H1 (cell line): Measurements from ENCODE around the gene RAB30. TPM values are rescaled to one million over a fixed set of nuclear protein-coding genes. Genes with fewer than 3 reads are reported as not detected.

ENCODE experiments used
- CTCF ChIA-PET: fragments of 300-600 bp; sonication (Branson Sonifier 250); formaldehyde crosslinking; loops from one replicate; lab custom pipeline; 2021; ENCODE audit not compliant: partially characterized antibody; lab: Charles Lee
- POLR2A ChIA-PET: fragments of 300-600 bp; sonication (Branson Sonifier 250); formaldehyde crosslinking; loops from one replicate; lab custom pipeline; 2021; ENCODE audit warnings: inconsistent platforms; ENCODE audit not compliant: partially characterized antibody; lab: Charles Lee
- DNase-seq, 2 experiments: peaks; one replicate each; pipeline versions ENCODE4 v3.0.0 to v3.0.0-alpha.2; 2010 to 2022; ENCODE audit warnings: low spot score in 2 of 2, low read depth in 1 of 2, mixed read lengths in 1 of 2
- FAIRE-seq: peaks from 2 replicates; lab custom pipeline; 2011; peaks lifted over from hg19 to GRCh38; lab: Jason Lieb, UNC
- H2AFZ ChIP-seq: 2 replicates; pipeline ENCODE4 v1.8.1; 2012; ENCODE audit warnings: low read length, inconsistent platforms
- H2AK5ac ChIP-seq: 2 replicates; pipeline ENCODE4 v1.6.1; 2013; ENCODE audit warnings: low read depth, low read length
- H2BK120ac ChIP-seq: replicated peaks from 2 replicates; pipeline ENCODE3; 2013; ENCODE audit warnings: low read depth, low read length, inconsistent platforms
- H2BK12ac ChIP-seq: 2 replicates; pipeline ENCODE4 v1.6.1; 2013; ENCODE audit warnings: low read depth, low read length
- H2BK15ac ChIP-seq: 2 replicates; pipeline ENCODE4 v1.6.1; 2013; ENCODE audit warnings: low read length
- H2BK20ac ChIP-seq: 2 replicates; pipeline ENCODE4 v1.6.1; 2013; ENCODE audit warnings: low read length
- H2BK5ac ChIP-seq: 2 replicates; pipeline ENCODE4 v1.6.1; 2013; ENCODE audit warnings: low read depth, low read length
- H3K14ac ChIP-seq: 2 replicates; pipeline ENCODE4 v1.6.1; 2013; ENCODE audit warnings: inconsistent platforms; ENCODE audit not compliant: insufficient read length
- H3K18ac ChIP-seq: 2 replicates; pipeline ENCODE4 v1.6.1; 2013; ENCODE audit warnings: low read length; ENCODE audit errors: extremely low read depth
- H3K23ac ChIP-seq: 2 replicates; pipeline ENCODE4 v1.6.1; 2013; ENCODE audit warnings: inconsistent platforms; ENCODE audit not compliant: insufficient read length
- H3K23me2 ChIP-seq: 2 replicates; pipeline ENCODE4 v1.6.1; 2013; ENCODE audit warnings: low read depth, low read length
- H3K27ac ChIP-seq: 2 replicates; pipeline ENCODE4 v1.6.1; 2011; ENCODE audit warnings: low read depth, low read length, inconsistent platforms
- H3K27me3 ChIP-seq, 4 experiments: replicated peaks in 1 of 4; 1 replicate in 1 of 4; 2 replicates in 3 of 4; pipeline versions ENCODE4 v1.6.1 to v1.8.1; 2011 to 2013; ENCODE audit warnings: low read length in 3 of 4, mild to moderate bottlenecking in 3 of 4, inconsistent platforms in 2 of 4, mixed read lengths in 2 of 4, moderate library complexity in 1 of 4; ENCODE audit not compliant: control insufficient read depth in 3 of 4, insufficient read depth in 3 of 4; ENCODE audit errors: extremely low read depth in 1 of 4
- H3K36me3 ChIP-seq, 4 experiments: 2 replicates each; pipeline versions ENCODE4 v1.6.1 to v1.8.1; 2011 to 2013; ENCODE audit warnings: mild to moderate bottlenecking in 4 of 4, low read length in 3 of 4, moderate library complexity in 2 of 4, control low read depth in 1 of 4, inconsistent platforms in 1 of 4; ENCODE audit not compliant: insufficient read depth in 4 of 4, control insufficient read depth in 2 of 4
- H3K4ac ChIP-seq: replicated peaks from 2 replicates; pipeline ENCODE3; 2013; ENCODE audit warnings: low read length, low read depth, mixed read lengths, inconsistent platforms; ENCODE audit not compliant: insufficient read length
- H3K4me1 ChIP-seq, 4 experiments: replicated peaks in 1 of 4; 1 replicate in 1 of 4; 2 replicates in 3 of 4; pipeline versions ENCODE4 v1.6.1 to v1.8.1; 2011 to 2013; ENCODE audit warnings: low read length in 3 of 4, inconsistent platforms in 2 of 4, mixed read lengths in 1 of 4; ENCODE audit not compliant: insufficient read depth in 4 of 4, control insufficient read depth in 3 of 4
- H3K4me2 ChIP-seq, 2 experiments: 2 replicates each; pipeline versions ENCODE4 v1.6.1 to v1.8.1; 2011 to 2013; ENCODE audit warnings: low read depth in 2 of 2, low read length in 2 of 2, control low read depth in 1 of 2, inconsistent platforms in 1 of 2, mild to moderate bottlenecking in 1 of 2; ENCODE audit not compliant: insufficient read depth in 1 of 2
- H3K4me3 ChIP-seq, 4 experiments: fragments of 200-600, 300-600 bp in 1 of 4; sonication (generic), shearing (Covaris generic), sonication (Bioruptor Twin) in 1 of 4; 2 replicates each; pipeline versions ENCODE4 v1.5.1 to v1.8.1; 2011 to 2016; ENCODE audit warnings: low read length in 4 of 4, low read depth in 3 of 4, control low read depth in 2 of 4, inconsistent platforms in 2 of 4, mild to moderate bottlenecking in 2 of 4, mixed read lengths in 1 of 4, moderate library complexity in 1 of 4; ENCODE audit not compliant: insufficient read depth in 2 of 4; ENCODE audit errors: extremely low read depth in 1 of 4
- H3K56ac ChIP-seq: replicated peaks from 2 replicates; pipeline ENCODE3; 2013; ENCODE audit warnings: low read depth, mild to moderate bottlenecking, mixed read lengths, low read length, inconsistent platforms; ENCODE audit not compliant: insufficient read length
- H3K79me1 ChIP-seq: 2 replicates; pipeline ENCODE4 v1.6.1; 2013; ENCODE audit warnings: low read depth, low read length, control low read depth
- H3K79me2 ChIP-seq, 2 experiments: 2 replicates each; pipeline versions ENCODE4 v1.6.1 to v1.8.1; 2012 to 2013; ENCODE audit warnings: low read length in 2 of 2, mild to moderate bottlenecking in 2 of 2, inconsistent platforms in 1 of 2; ENCODE audit not compliant: insufficient read depth in 2 of 2, control insufficient read depth in 1 of 2
- H3K9ac ChIP-seq, 4 experiments: replicated peaks in 1 of 4; 1 replicate in 1 of 4; 2 replicates in 3 of 4; pipeline versions ENCODE4 v1.6.1 to v1.8.1; 2011 to 2013; ENCODE audit warnings: low read depth in 3 of 4, low read length in 3 of 4, control low read depth in 2 of 4, mild to moderate bottlenecking in 2 of 4, moderate library complexity in 2 of 4, inconsistent platforms in 1 of 4; ENCODE audit errors: extremely low read depth in 1 of 4
- H3K9me3 ChIP-seq, 2 experiments: 2 replicates each; pipeline versions ENCODE4 v1.6.1 to v1.8.1; 2012 to 2013; ENCODE audit warnings: mild to moderate bottlenecking in 2 of 2, moderate library complexity in 2 of 2, control low read depth in 1 of 2, inconsistent platforms in 1 of 2, low read depth in 1 of 2, low read length in 1 of 2, mixed read lengths in 1 of 2; ENCODE audit not compliant: insufficient read depth in 2 of 2
- H4K20me1 ChIP-seq, 2 experiments: replicated peaks in 1 of 2; 2 replicates each; pipeline versions ENCODE3 to v1.8.1; 2011 to 2013; ENCODE audit warnings: inconsistent platforms in 2 of 2, low read length in 2 of 2, mild to moderate bottlenecking in 1 of 2; ENCODE audit not compliant: insufficient read depth in 2 of 2, control insufficient read depth in 1 of 2
- H4K5ac ChIP-seq: 2 replicates; pipeline ENCODE4 v1.6.1; 2013; ENCODE audit warnings: low read length, low read depth, mixed read lengths, inconsistent platforms; ENCODE audit not compliant: insufficient read length
- H4K8ac ChIP-seq: 2 replicates; pipeline ENCODE4 v1.8.0; 2013; ENCODE audit warnings: mild to moderate bottlenecking, moderate library complexity, low read length, inconsistent platforms; ENCODE audit not compliant: insufficient read depth; ENCODE audit errors: extremely low read depth
- H4K91ac ChIP-seq: replicated peaks from 2 replicates; pipeline ENCODE3; 2013; ENCODE audit warnings: low read length, mixed read lengths, inconsistent platforms; ENCODE audit not compliant: insufficient read length
- ASH2L ChIP-seq: fragments of 200-600, 300-600 bp; sonication (generic); IDR thresholded peaks from one replicate; pipeline ENCODE4 v1.7.1; 2017; ENCODE audit warnings: low read length
- FOSL1 ChIP-seq: IDR thresholded peaks from 2 replicates; pipeline ENCODE4 v1.6.1; 2011; ENCODE audit warnings: mild to moderate bottlenecking, low read depth, low read length, moderate library complexity; ENCODE audit not compliant: insufficient read depth
- JUND ChIP-seq: IDR thresholded peaks from 2 replicates; pipeline ENCODE4 v1.6.1; 2011; ENCODE audit warnings: mild to moderate bottlenecking, improper control_type of control experiment, low read length
- POLR2AphosphoS5 ChIP-seq: IDR thresholded peaks from 2 replicates; pipeline ENCODE4 v1.6.1; 2011; ENCODE audit warnings: low read depth, low read length
- POU5F1 ChIP-seq: IDR thresholded peaks from 2 replicates; pipeline ENCODE4 v1.6.1; 2011; ENCODE audit warnings: low read depth, mild to moderate bottlenecking, low read length, moderate library complexity
- RXRA ChIP-seq: IDR thresholded peaks from 2 replicates; pipeline ENCODE4 v1.6.1; 2011; ENCODE audit warnings: low read depth, mild to moderate bottlenecking, low read length, moderate library complexity; ENCODE audit not compliant: insufficient read depth
- SAP30 ChIP-seq: fragments of 300-600 bp; sonication (generic); IDR thresholded peaks from 2 replicates; pipeline ENCODE4 v1.7.1; 2012; ENCODE audit warnings: low read length, moderate library complexity, mild to moderate bottlenecking, inconsistent platforms; ENCODE audit not compliant: insufficient read depth, insufficient replicate concordance
- SIN3A ChIP-seq, 2 experiments: IDR thresholded peaks in 1 of 2; conservative IDR thresholded peaks in 1 of 2; 2 replicates each; pipeline ENCODE4 v1.6.1; 2011 to 2012; ENCODE audit warnings: low read length in 2 of 2, improper control_type of control experiment in 1 of 2, low read depth in 1 of 2, mild to moderate bottlenecking in 1 of 2
- SP1 ChIP-seq: IDR thresholded peaks from 2 replicates; pipeline ENCODE4 v1.6.1; 2011; ENCODE audit warnings: low read depth, low read length
- TAF1 ChIP-seq: IDR thresholded peaks from 2 replicates; pipeline ENCODE4 v1.6.1; 2011; ENCODE audit warnings: mild to moderate bottlenecking, low read depth, low read length
- TCF12 ChIP-seq: IDR thresholded peaks from 2 replicates; pipeline ENCODE4 v1.6.1; 2011; ENCODE audit warnings: low read depth, mild to moderate bottlenecking, low read length
- TEAD4 ChIP-seq: IDR thresholded peaks from 2 replicates; pipeline ENCODE4 v1.6.1; 2012; ENCODE audit warnings: low read depth, low read length, inconsistent platforms, mixed read lengths
- WGBS, 2 experiments: shearing (Covaris generic) in 1 of 2; methylation state at CpG; one replicate each; pipeline versions ENCODE4 v1.1.6 to v1.1.7; 2013 to 2015; ENCODE audit warnings: low lambda C conversion rate in 2 of 2, mixed read lengths in 2 of 2, inconsistent platforms in 1 of 2, low coverage in 1 of 2, missing lambda C conversion rate in 1 of 2; ENCODE audit not compliant: insufficient replicate concordance in 2 of 2, insufficient coverage in 1 of 2, insufficient read length in 1 of 2; ENCODE audit errors: extremely low coverage in 1 of 2, missing lambda C conversion rate in 1 of 2; 5-methylcytosine and 5-hydroxymethylcytosine counted together
- polyA plus RNA-seq, 7 experiments: library from polyadenylated mRNA; depleted of rRNA in 3 of 7; stranded (reverse) in 5 of 7; unstranded in 2 of 7; fragments of >200 nt in 5 of 7; fragments of 200-250 nt in 2 of 7; gene quantifications; 1 replicate in 5 of 7; 2 replicates in 1 of 7; 4 replicates in 1 of 7; pipeline versions ENCODE4 v1.2.1 to v1.2.3, GENCODE V29; 2011 to 2013; ENCODE audit warnings: missing spikeins in 2 of 7, mixed read lengths in 2 of 7
- total RNA-seq: library from RNA; stranded (reverse); fragmentation: NEBNext Ultra II Directional; extraction: Animal tissue kit (Norgen Biotek cat#: 25700); gene quantifications from 2 replicates; pipeline ENCODE4 v1.2.1, GENCODE V29; 2021
- TF ChIP-seq, protein P1 (sequence below): IDR thresholded peaks from 2 replicates; pipeline ENCODE4 v1.6.1; 2012; ENCODE audit warnings: inconsistent platforms

The RAB30 gene
- total and polyA plus RNA-seq, 2 of the 8 experiments (the other 6 are each of a cell fraction or from before 2014, with no cell fraction given), result 1.6 to 11.7 TPM

DNA sequence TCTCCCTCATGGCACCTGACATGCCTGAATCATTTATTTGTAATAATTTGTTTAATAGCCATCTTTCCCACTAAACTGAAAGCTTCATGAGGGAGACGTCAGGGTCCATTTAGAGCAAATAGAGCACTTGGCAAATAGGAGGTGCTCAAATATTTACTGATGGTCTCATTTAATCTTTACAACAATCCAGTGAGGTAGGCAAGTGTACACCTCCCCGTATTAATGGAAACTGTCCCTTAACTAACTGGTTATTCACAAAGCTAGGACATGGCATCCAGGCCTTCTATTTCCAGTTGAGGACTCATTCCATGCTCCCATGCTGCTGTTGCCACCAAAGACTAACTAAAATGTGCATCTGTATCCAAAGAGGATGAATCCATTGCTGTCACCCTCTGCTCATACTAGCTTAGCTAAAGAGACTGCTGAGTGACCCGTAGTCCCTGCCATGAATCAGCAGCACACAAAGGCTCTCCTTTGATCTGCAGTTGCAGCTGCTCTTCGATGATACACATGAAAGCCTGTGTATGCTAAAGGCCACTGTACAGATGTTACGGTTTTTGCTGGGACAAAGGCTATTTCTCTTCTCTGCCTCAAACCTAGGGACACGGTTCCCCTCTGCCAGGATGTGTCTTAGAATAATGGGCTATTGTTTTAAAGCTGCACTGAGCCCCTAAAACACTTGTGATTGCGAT is 82.6 kb downstream of the RAB30 start:
- Histone ChIP-seq H3K27ac (no peak overlapping the region), H3K23ac (no peak overlapping the region), H3K36me3 (no peaks in the 10 kb centered on the region), H2BK120ac (no peak overlapping the region), H3K14ac (no peak overlapping the region), H4K5ac (no peak overlapping the region), H3K4me3 (no peak overlapping the region), H4K20me1 (no peaks in the 10 kb centered on the region), H3K4me2 (no peak overlapping the region), H3K23me2 (peaks cover 2% of the 10 kb centered on the region; the same call in 1 of the 2 replicates), H4K91ac (no peak overlapping the region), H3K9ac (no peak overlapping the region), H3K79me1 (no peaks in the 10 kb centered on the region), H2BK20ac (no peak overlapping the region), H2BK5ac (no peak overlapping the region), H2AK5ac (no peak overlapping the region), H2AFZ (no peak overlapping the region), H3K27me3 (no peaks in the 10 kb centered on the region), H3K56ac (no peak overlapping the region), H3K4me1 (no peaks in the 10 kb centered on the region; a peak in 1 of 7 replicates), H4K8ac (no peak overlapping the region), H2BK12ac (no peak overlapping the region), H3K79me2 (no peaks in the 10 kb centered on the region), H3K9me3 (no peaks in the 10 kb centered on the region), H3K4ac (no peak overlapping the region), H3K18ac (no peak overlapping the region), H2BK15ac (no peak overlapping the region)
- ChIA-PET POLR2A (no interaction called here), CTCF (interaction anchor here (0.6 kb wide), 1 partner anchor 64 kb away, joined by 5 read pairs; no protein-coding TSS in a partner anchor)
- FAIRE-seq (no peak), DNase-seq (no peak)
- 86% methylated on average over 7 of the region's 7 CpGs; no CpG with 5 or more reads in 1 of the 2 experiments for WGBS, 2 experiments
- TF ChIP-seq SIN3A (conservative IDR thresholded peaks at IDR 0.05 in 1 of 2, IDR thresholded peaks at IDR 0.05 in 1 of 2; ENCODE audit: low read depth in 1 of 2, low read length in 2 of 2) (no peak), TCF12 (no peak), TEAD4 (no peak), SAP30 (no peak), POLR2AphosphoS5 (no peak), TAF1 (no peak), POU5F1 (no peak), RXRA (no peak), SP1 (no peak), FOSL1 (no peak), ASH2L (no peak), JUND (no peak)
- TF ChIP-seq, protein P1, sequence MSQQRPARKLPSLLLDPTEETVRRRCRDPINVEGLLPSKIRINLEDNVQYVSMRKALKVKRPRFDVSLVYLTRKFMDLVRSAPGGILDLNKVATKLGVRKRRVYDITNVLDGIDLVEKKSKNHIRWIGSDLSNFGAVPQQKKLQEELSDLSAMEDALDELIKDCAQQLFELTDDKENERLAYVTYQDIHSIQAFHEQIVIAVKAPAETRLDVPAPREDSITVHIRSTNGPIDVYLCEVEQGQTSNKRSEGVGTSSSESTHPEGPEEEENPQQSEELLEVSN, result no peak
